SK-N-MC (cell line): ENCODE data around the gene TIGIT.

ENCODE experiments used
- EZH2 ChIP-seq: fragments of 200-600 bp; sonication (generic); IDR thresholded peaks from one replicate; pipeline ENCODE4 v1.6.1; 2017; ENCODE audit warnings: antibody characterized with exemption
- FOXP2 ChIP-seq: optimal IDR thresholded peaks from 2 replicates; pipeline ENCODE3; 2011; ENCODE audit warnings: mild to moderate bottlenecking, moderate library complexity; ENCODE audit not compliant: insufficient read depth; ENCODE audit errors: extremely low read length, control extremely low read depth
- POLR2AphosphoS5 ChIP-seq: IDR thresholded peaks from 2 replicates; pipeline ENCODE4 v1.6.1; 2012; ENCODE audit warnings: mild to moderate bottlenecking, low read depth, low read length, borderline replicate concordance

DNA sequence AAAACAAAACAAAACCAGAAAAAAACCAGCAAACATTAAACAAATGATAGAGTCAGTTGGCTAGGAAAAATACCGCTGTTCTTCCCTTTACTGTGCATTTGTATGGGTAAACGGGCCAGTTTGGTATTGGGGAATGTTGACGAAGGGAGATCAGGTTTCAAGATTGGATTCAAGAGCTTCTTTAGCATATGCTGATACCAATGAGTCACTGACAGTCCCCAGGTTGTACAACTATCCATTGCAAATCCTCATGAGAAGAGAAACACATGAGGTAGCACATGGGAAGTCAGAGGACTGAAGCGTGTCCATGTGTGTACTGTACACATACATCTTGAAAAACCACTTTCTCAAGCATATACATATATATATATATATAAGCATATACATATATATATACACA lies 25.6 kb downstream of the TIGIT start:
- TF ChIP-seq FOXP2 (no peak), POLR2AphosphoS5 (no peak), EZH2 (no peak)
